ENCODE results near the gene RAC2. TPM values are rescaled to one million over a fixed set of nuclear protein-coding genes. Genes with fewer than 3 reads are reported as not detected.

Gene RAC2
- total RNA-seq, 1 donor from 2014 or later, result 107 TPM

DNA sequence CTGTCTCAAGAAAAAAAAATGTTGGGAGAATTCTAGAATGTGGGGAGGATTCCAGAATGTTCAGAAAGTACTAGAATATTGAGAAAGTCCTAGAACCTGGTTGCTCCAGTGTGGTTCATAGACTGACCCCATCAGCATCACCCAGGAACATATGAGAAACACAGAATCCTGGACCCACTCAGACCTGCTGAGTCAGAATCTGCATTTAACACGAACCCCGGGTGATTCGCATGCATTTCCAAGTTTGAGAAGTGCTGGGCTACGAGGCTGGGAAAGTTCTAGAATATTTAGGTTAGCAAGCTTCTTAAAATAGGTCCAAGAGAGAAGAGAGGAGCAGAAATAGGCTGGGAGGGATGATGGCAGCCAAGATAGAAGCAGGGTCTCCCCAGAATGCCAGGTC, 62.4 kb downstream of the RAC2 start:
- H3K36me3 ChIP-seq, result no peaks in the 10 kb centered on the region
- intact Hi-C loops (cut with DNase I), result no loop called here
- no peak overlapping the region for H3K27ac ChIP-seq
- ATAC-seq (no peak), DNase-seq (no peak)
- H3K4me1 ChIP-seq, result peaks cover 39% of the 10 kb centered on the region
- TF ChIP-seq, protein P1, sequence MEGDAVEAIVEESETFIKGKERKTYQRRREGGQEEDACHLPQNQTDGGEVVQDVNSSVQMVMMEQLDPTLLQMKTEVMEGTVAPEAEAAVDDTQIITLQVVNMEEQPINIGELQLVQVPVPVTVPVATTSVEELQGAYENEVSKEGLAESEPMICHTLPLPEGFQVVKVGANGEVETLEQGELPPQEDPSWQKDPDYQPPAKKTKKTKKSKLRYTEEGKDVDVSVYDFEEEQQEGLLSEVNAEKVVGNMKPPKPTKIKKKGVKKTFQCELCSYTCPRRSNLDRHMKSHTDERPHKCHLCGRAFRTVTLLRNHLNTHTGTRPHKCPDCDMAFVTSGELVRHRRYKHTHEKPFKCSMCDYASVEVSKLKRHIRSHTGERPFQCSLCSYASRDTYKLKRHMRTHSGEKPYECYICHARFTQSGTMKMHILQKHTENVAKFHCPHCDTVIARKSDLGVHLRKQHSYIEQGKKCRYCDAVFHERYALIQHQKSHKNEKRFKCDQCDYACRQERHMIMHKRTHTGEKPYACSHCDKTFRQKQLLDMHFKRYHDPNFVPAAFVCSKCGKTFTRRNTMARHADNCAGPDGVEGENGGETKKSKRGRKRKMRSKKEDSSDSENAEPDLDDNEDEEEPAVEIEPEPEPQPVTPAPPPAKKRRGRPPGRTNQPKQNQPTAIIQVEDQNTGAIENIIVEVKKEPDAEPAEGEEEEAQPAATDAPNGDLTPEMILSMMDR (IDR thresholded peaks at IDR 0.05), result no peak
- H3K4me3 ChIP-seq, result no peak overlapping the region
- no peaks in the 10 kb centered on the region for H3K27me3 ChIP-seq
- no peaks in the 10 kb centered on the region for H3K9me3 ChIP-seq

DNA sequence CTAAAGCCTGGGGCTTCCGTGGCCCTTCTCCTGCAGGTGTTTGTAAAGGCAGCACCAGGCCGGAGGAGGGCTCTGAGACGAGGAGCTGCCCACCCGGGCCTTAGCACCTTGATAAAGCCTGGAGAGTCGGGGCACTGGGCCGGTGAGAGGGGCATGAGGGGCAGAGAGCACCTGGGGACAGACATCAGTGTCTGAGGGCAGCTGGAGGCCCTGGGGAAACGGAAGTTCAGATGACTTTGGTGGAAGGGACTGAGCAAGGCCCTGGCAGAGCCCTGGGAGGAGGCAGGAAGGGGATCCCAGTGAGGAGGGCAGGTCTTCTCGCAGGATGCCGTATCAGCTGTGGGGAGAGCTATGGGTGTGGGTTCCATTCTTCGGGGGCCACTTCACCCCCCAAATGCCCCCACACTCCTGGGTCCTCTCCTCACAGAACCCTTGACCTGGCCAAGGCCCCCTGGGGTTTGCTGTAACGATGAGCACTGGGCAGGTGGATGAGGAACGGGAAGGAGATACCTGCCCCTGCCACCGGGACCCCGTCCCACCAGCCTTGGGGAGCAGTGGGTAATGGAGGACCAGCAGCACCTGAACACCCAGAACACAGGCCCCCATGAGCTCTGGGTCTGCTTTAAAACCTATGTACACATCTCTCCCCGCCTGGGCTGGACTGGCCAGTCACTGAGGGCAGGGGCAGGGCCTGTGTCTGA, 63.4 kb downstream of the RAC2 start:
- DNase-seq (peak; percentile 52), ATAC-seq (no peak)
- H3K9me3 ChIP-seq, result no peaks in the 10 kb centered on the region
- H3K4me1 ChIP-seq, result peaks cover 40% of the 10 kb centered on the region
- no peaks in the 10 kb centered on the region for H3K36me3 ChIP-seq
- intact Hi-C loops (cut with DNase I), result no loop called here
- no peak overlapping the region for H3K4me3 ChIP-seq
- peak overlapping the region; percentile 24 for H3K27ac ChIP-seq
- H3K27me3 ChIP-seq, result no peaks in the 10 kb centered on the region
- TF ChIP-seq, protein P1 (IDR thresholded peaks at IDR 0.05), result no peak

DNA sequence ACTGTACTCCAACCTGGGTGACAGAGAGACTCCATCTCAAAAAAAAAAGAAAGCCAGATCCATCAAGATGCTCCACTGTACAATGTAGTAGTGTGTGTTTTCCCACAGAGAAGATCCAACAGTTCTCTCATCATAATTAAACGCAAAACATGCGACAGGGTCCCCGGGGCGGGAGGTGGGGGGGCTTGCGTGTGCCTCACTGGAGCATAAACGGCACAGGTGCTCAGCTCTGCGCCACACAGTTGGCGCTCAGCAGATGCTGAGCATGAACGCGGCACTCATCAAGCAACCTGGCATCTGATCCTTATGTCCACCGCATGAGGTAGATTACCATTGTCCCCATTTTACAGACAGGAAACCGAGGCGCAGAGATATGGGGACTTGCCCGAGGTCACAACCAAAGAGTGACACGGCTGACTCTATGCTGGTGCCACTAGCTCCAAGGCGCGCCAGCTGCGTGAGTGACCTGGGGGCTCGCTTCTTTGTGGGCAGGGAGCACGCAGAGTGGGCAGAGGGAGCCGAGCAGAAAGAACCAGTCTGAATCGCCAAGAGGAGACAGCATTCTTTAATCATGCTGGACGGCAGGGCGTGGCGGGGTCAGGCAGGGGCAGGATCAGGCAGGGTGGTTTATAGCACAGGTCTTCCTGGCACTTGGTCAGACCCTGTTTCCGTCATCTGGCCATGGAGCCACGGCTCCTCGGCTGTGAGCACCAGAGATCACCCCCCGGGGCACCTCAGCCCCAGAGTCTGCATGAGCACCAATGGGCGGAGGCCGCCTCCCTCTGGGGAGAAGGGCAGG, 64.2 kb downstream of the RAC2 start:
- Histone ChIP-seq H3K4me1 (peaks cover 38% of the 10 kb centered on the region), H3K27me3 (no peaks in the 10 kb centered on the region), H3K4me3 (no peak overlapping the region), H3K27ac (peak overlapping the region; percentile 24), H3K36me3 (no peaks in the 10 kb centered on the region), H3K9me3 (no peaks in the 10 kb centered on the region)
- intact Hi-C loops (cut with DNase I), result no loop called here
- TF ChIP-seq, protein P1 (IDR thresholded peaks at IDR 0.05), result no peak
- peak; percentile 65 for DNase-seq
- ATAC-seq, result no peak

DNA sequence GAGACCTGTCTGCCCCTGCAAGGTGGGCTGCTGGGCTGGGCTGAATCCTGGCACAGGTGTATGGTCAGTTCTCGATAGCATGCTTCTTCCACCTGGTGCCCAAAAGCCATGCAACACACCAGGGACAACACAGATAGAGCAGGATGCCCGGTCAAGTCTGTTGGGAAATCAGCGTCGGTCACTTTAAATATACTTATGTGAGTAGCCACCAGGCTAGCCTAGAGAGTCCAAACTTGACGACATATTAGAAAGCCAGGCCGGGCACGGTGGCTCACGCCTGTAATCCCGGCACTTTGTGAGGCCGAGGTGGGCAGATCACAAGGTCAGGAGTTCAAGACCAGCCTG, 65.0 kb downstream of the RAC2 start:
- H3K4me3 ChIP-seq, result no peak overlapping the region
- no peaks in the 10 kb centered on the region for H3K36me3 ChIP-seq
- DNase-seq (peak; percentile 36), ATAC-seq (no peak)
- no peaks in the 10 kb centered on the region for H3K9me3 ChIP-seq
- no peaks in the 10 kb centered on the region for H3K27me3 ChIP-seq
- H3K4me1 ChIP-seq, result peaks cover 38% of the 10 kb centered on the region
- peak overlapping the region; percentile 4 for H3K27ac ChIP-seq
- intact Hi-C loops (cut with DNase I), result no loop called here
- TF ChIP-seq, protein P1 (IDR thresholded peaks at IDR 0.05), result no peak

DNA sequence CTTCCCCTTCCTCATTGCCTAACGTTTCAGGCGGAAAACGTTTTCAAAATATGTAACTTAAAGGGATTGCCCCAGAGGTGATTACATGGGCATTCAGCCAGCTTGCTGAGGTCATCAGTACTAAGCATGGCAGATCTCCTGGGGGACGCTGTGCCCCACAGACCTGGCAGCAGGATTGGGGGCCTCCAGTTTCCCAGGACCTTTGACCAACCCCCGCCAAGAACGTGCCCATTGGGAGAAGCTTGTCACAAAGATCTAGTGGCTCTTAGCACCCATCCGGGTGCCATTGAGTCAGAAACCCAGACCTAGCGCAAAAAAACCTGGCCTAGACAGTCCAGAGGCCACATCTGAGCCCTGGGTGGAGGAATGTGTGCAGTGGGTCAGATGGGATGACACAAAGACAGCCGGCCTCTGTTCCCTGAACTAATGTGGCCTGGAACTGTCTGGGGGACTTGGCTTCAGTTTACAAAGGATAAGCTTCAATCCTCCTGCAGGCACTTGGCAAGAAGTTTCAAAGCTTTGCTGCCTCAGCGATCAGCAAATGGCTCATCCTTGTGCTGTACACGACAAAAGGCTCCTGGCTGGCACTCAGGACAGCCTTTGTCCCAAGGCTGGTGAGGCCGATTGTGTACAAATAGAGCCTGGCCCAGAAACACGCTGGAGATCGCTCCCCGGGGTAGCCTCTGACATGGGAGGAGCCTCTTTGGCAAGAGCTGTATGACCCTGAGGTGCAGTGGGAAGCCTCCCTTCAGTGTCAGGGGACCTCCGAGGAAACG, 65.5 kb downstream of the RAC2 start:
- Histone ChIP-seq H3K36me3 (no peaks in the 10 kb centered on the region), H3K4me3 (no peak overlapping the region), H3K4me1 (peaks cover 38% of the 10 kb centered on the region), H3K27me3 (no peaks in the 10 kb centered on the region), H3K27ac (peak overlapping the region; percentile 4), H3K9me3 (no peaks in the 10 kb centered on the region)
- intact Hi-C loops (cut with DNase I), result no loop called here
- TF ChIP-seq, protein P1 (IDR thresholded peaks at IDR 0.05), result no peak
- DNase-seq (peak; percentile 65), ATAC-seq (no peak)

Measured in upper lobe of right lung (tissue), 1 donor.